K562 (cell line): ENCODE data around the gene RAP1A. TPM values are rescaled to one million over a fixed set of nuclear protein-coding genes. Genes with fewer than 3 reads are reported as not detected.

Source experiments
- ARID1B ChIP-seq: fragments of 450-650 bp; IDR thresholded peaks from 2 replicates; pipeline ENCODE4 v1.6.1; 2016; ENCODE audit warnings: antibody characterized with exemption, mild to moderate bottlenecking, inconsistent platforms
- ATF1 ChIP-seq, 2 experiments: fragments of 450-650 bp in 1 of 2; IDR thresholded peaks; 2 replicates each; pipeline ENCODE4 v1.6.1; 2016; ENCODE audit warnings: missing compliant biosample characterization in 1 of 2, missing genetic modification characterization in 1 of 2
- ATF7 ChIP-seq: fragments of 450-650 bp; IDR thresholded peaks from 2 replicates; pipeline ENCODE4 v1.7.1; 2014; ENCODE audit warnings: mild to moderate bottlenecking, moderate library complexity
- BDP1 ChIP-seq: IDR thresholded peaks from 3 replicates; pipeline ENCODE4 v1.6.1; 2011; ENCODE audit not compliant: insufficient read length, insufficient read depth
- CTBP1 ChIP-seq: fragments of 450-650 bp; IDR thresholded peaks from 2 replicates; pipeline ENCODE4 v1.6.1; 2016; ENCODE audit warnings: borderline replicate concordance
- FIP1L1 ChIP-seq: fragments of 200-400 bp; formaldehyde crosslinking; IDR thresholded peaks from 2 replicates; pipeline ENCODE4 v1.6.1; 2018; ENCODE audit warnings: mild to moderate bottlenecking, low read depth, low read length; ENCODE audit not compliant: poor library complexity, severe bottlenecking
- KDM1A ChIP-seq, 2 experiments: fragments of 450-650 bp; IDR thresholded peaks; 2 replicates each; pipeline ENCODE4 v1.6.1; 2016; ENCODE audit warnings: mild to moderate bottlenecking in 2 of 2
- KLF16 ChIP-seq: IDR thresholded peaks from 2 replicates; pipeline ENCODE4 v1.6.1; 2016; ENCODE audit warnings: antibody characterized with exemption
- NBN ChIP-seq: fragments of 450-650 bp; IDR thresholded peaks from 2 replicates; pipeline ENCODE4 v1.6.1; 2016; ENCODE audit warnings: low read depth, mild to moderate bottlenecking
- NR1H2 ChIP-seq: sonication (generic); formaldehyde crosslinking; IDR thresholded peaks from 2 replicates; pipeline ENCODE4 v1.4.0; 2020; ENCODE audit warnings: mild to moderate bottlenecking, missing genetic modification reagents
- NR4A1 ChIP-seq, 2 experiments: fragments of 250-450 bp in 1 of 2; fragments of 450-650 bp in 1 of 2; sonication (Bioruptor Pico) in 1 of 2; IDR thresholded peaks; 2 replicates each; pipeline versions ENCODE4 v1.4.0 to v1.6.1; 2016 to 2020; ENCODE audit warnings: mild to moderate bottlenecking in 2 of 2, missing compliant biosample characterization in 1 of 2, missing genetic modification characterization in 1 of 2, moderate library complexity in 1 of 2
- PTBP1 ChIP-seq: fragments of 200-400 bp; formaldehyde crosslinking; IDR thresholded peaks from 2 replicates; pipeline ENCODE4 v1.6.1; 2017; ENCODE audit warnings: low read depth, low read length
- RBM25 ChIP-seq: fragments of 200-400 bp; formaldehyde crosslinking; IDR thresholded peaks from 2 replicates; pipeline ENCODE4 v1.6.1; 2018; ENCODE audit warnings: low read length, low read depth, moderate library complexity; ENCODE audit not compliant: severe bottlenecking
- SMAD4 ChIP-seq: fragments of 250-450 bp; sonication (Bioruptor Pico); conservative IDR thresholded peaks from 2 replicates; pipeline ENCODE4 v1.8.0; 2021; ENCODE audit warnings: inconsistent platforms, mild to moderate bottlenecking, moderate library complexity
- STAG1 ChIP-seq: sonication (generic); formaldehyde crosslinking; IDR thresholded peaks from 2 replicates; pipeline ENCODE4 v1.5.0; 2020; ENCODE audit warnings: missing genetic modification reagents, borderline replicate concordance
- ZBTB1 ChIP-seq: sonication (generic); formaldehyde crosslinking; IDR thresholded peaks from 2 replicates; pipeline ENCODE4 v1.8.1; 2023; ENCODE audit warnings: missing genetic modification reagents, low read depth, mild to moderate bottlenecking, borderline replicate concordance
- ZFP36 ChIP-seq: fragments of 150-350 bp; IDR thresholded peaks from 2 replicates; pipeline ENCODE4 v1.6.1; 2018; ENCODE audit warnings: low read length, low read depth; ENCODE audit not compliant: partially characterized antibody
- ZFPM2 ChIP-seq: fragments of 250-450 bp; sonication (Bioruptor Pico); IDR thresholded peaks from 2 replicates; pipeline ENCODE4 v1.5.1; 2022; ENCODE audit warnings: mild to moderate bottlenecking
- polyA plus RNA-seq, 8 experiments: library from polyadenylated mRNA; depleted of rRNA in 4 of 8; stranded (reverse) in 5 of 8; unstranded in 3 of 8; fragments of >200 nt; fragmentation: Nextera tagmentation in 2 of 8; fragmentation: Illumina TruSeq in 1 of 8; extraction: Ambion mirVana in 2 of 8; extraction: Trizol in 1 of 8; gene quantifications; 2 replicates each; pipeline versions ENCODE4 v1.2.1 to v1.2.3, GENCODE V29; 2011 to 2014; ENCODE audit warnings: inconsistent platforms in 1 of 8, missing spikeins in 1 of 8
- total RNA-seq, 7 experiments: library from RNA; depleted of rRNA in 6 of 7; stranded (reverse); fragments of >200 nt in 6 of 7; fragmentation: Illumina TruSeq in 2 of 7; extraction: Trizol in 2 of 7; gene quantifications; 2 replicates each; pipeline versions ENCODE4 v1.2.1 to v1.2.3, GENCODE V29; 2011 to 2021; ENCODE audit warnings: low replicate concordance in 1 of 7
- TF ChIP-seq, protein P1 (sequence below): fragments of 450-650 bp; IDR thresholded peaks from 2 replicates; pipeline ENCODE4 v1.6.1; 2016; ENCODE audit warnings: mild to moderate bottlenecking, moderate library complexity

RAP1A gene
- total and polyA plus RNA-seq, 9 of the 15 experiments (the other 6 are each of a cell fraction or from before 2014, with no cell fraction given) = 13.4 to 86.2 (median 32.5) TPM

DNA sequence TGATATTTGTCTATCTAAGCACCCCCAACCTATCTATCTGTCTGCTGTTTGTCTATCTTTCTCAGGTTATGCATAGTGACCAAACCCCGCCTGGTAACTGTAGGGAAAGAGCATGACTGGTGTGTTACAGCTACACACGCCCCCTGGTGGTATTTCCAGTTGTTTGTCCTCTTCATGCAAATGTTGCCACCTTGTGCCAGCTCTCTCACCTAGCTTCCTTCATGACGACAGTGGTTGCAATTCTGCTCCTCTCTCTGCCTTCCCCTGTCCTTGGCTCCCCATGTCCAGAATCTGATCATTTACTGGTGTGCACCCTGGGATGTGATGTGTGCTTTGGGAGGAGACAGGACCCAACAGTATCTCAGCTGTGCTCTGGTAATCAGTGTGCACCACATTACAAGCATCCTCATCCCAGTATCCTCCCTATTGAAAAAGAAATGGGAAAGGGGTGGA is 127.7 kb downstream of the RAP1A start (continued):
- TF ChIP-seq, protein P1, sequence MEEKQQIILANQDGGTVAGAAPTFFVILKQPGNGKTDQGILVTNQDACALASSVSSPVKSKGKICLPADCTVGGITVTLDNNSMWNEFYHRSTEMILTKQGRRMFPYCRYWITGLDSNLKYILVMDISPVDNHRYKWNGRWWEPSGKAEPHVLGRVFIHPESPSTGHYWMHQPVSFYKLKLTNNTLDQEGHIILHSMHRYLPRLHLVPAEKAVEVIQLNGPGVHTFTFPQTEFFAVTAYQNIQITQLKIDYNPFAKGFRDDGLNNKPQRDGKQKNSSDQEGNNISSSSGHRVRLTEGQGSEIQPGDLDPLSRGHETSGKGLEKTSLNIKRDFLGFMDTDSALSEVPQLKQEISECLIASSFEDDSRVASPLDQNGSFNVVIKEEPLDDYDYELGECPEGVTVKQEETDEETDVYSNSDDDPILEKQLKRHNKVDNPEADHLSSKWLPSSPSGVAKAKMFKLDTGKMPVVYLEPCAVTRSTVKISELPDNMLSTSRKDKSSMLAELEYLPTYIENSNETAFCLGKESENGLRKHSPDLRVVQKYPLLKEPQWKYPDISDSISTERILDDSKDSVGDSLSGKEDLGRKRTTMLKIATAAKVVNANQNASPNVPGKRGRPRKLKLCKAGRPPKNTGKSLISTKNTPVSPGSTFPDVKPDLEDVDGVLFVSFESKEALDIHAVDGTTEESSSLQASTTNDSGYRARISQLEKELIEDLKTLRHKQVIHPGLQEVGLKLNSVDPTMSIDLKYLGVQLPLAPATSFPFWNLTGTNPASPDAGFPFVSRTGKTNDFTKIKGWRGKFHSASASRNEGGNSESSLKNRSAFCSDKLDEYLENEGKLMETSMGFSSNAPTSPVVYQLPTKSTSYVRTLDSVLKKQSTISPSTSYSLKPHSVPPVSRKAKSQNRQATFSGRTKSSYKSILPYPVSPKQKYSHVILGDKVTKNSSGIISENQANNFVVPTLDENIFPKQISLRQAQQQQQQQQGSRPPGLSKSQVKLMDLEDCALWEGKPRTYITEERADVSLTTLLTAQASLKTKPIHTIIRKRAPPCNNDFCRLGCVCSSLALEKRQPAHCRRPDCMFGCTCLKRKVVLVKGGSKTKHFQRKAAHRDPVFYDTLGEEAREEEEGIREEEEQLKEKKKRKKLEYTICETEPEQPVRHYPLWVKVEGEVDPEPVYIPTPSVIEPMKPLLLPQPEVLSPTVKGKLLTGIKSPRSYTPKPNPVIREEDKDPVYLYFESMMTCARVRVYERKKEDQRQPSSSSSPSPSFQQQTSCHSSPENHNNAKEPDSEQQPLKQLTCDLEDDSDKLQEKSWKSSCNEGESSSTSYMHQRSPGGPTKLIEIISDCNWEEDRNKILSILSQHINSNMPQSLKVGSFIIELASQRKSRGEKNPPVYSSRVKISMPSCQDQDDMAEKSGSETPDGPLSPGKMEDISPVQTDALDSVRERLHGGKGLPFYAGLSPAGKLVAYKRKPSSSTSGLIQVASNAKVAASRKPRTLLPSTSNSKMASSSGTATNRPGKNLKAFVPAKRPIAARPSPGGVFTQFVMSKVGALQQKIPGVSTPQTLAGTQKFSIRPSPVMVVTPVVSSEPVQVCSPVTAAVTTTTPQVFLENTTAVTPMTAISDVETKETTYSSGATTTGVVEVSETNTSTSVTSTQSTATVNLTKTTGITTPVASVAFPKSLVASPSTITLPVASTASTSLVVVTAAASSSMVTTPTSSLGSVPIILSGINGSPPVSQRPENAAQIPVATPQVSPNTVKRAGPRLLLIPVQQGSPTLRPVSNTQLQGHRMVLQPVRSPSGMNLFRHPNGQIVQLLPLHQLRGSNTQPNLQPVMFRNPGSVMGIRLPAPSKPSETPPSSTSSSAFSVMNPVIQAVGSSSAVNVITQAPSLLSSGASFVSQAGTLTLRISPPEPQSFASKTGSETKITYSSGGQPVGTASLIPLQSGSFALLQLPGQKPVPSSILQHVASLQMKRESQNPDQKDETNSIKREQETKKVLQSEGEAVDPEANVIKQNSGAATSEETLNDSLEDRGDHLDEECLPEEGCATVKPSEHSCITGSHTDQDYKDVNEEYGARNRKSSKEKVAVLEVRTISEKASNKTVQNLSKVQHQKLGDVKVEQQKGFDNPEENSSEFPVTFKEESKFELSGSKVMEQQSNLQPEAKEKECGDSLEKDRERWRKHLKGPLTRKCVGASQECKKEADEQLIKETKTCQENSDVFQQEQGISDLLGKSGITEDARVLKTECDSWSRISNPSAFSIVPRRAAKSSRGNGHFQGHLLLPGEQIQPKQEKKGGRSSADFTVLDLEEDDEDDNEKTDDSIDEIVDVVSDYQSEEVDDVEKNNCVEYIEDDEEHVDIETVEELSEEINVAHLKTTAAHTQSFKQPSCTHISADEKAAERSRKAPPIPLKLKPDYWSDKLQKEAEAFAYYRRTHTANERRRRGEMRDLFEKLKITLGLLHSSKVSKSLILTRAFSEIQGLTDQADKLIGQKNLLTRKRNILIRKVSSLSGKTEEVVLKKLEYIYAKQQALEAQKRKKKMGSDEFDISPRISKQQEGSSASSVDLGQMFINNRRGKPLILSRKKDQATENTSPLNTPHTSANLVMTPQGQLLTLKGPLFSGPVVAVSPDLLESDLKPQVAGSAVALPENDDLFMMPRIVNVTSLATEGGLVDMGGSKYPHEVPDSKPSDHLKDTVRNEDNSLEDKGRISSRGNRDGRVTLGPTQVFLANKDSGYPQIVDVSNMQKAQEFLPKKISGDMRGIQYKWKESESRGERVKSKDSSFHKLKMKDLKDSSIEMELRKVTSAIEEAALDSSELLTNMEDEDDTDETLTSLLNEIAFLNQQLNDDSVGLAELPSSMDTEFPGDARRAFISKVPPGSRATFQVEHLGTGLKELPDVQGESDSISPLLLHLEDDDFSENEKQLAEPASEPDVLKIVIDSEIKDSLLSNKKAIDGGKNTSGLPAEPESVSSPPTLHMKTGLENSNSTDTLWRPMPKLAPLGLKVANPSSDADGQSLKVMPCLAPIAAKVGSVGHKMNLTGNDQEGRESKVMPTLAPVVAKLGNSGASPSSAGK = 0 out of 2 replicates have a peak, but pooled peaks have one; percentile 24
- TF ChIP-seq ATF7 (peak; percentile 65; the same call in 1 of the 2 replicates), ZFPM2 (CRISPR knock-in tag) (no peak), ATF1 (CRISPR knock-in tag; IDR thresholded peaks at IDR 0.05) (no peak), ATF1 (tag; IDR thresholded peaks at IDR 0.05) (peak; percentile 81), NR4A1 (CRISPR knock-in tag; IDR thresholded peaks at IDR 0.05) (no peak), NR4A1 (tag; IDR thresholded peaks at IDR 0.05) (peak; percentile 38; the same call in 1 of the 2 replicates), PTBP1 (peak; percentile 95), BDP1 (no peak), KLF16 (peak; percentile 25; the same call in 1 of the 2 replicates), ARID1B (peak; percentile 39; the same call in 1 of the 2 replicates), KDM1A (IDR thresholded peaks at IDR 0.05) (peak; percentile 67 to 79), ZFP36 (peak; percentile 50), ZBTB1 (CRISPR knock-in tag) (no peak), STAG1 (CRISPR knock-in tag) (peak; percentile 35; the same call in 1 of the 2 replicates), FIP1L1 (no peak), CTBP1 (peak; percentile 59; the same call in 1 of the 2 replicates), NBN (peak; percentile 84), SMAD4 (0 out of 2 replicates have a peak, but pooled peaks have one; percentile 43), RBM25 (peak; percentile 99), NR1H2 (CRISPR knock-in tag) (0 out of 2 replicates have a peak, but pooled peaks have one; percentile 44)
